ENCODE measurements around the gene ESF1. TPM values are rescaled to one million over a fixed set of nuclear protein-coding genes. Genes with fewer than 3 reads are reported as not detected.
"Not testable (repeated sequence)": the region's sequence is repeated elsewhere in the genome, so short reads cannot be mapped to it uniquely, and the experiment has no call there.

The ESF1 gene
- total and polyA plus RNA-seq, 9 donors = 11.6 to 20.4 (median 15.6) TPM

DNA sequence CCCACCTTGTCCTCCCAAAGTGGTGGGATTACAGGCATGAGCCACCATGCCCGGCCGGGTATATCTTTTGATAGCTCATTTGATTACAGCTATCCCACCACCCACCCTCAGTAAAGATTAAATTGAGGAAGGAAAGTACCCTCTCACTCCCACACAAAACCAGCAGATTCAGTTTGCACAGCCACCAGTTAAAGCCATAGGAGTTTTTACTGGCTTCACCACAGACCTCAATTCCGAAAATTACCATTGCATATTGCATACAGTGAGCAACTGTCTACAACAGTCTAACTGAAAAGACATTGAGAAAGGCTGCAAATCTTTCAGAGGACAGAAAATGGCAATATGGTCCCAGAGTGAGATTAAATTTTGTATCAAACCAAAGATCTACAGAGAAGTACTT is 34.9 kb downstream of the ESF1 start:
- Histone ChIP-seq H3K9me3 (replicated peaks; ENCODE audit: control insufficient read depth, low read depth, low read length) (no peaks in the 10 kb centered on the region), H3K4me3 (ENCODE audit: low read length) (no peak overlapping the region), H3K36me3 (ENCODE audit: control insufficient read depth, insufficient read depth, low read length) (peaks cover 10% of the 10 kb centered on the region)

DNA sequence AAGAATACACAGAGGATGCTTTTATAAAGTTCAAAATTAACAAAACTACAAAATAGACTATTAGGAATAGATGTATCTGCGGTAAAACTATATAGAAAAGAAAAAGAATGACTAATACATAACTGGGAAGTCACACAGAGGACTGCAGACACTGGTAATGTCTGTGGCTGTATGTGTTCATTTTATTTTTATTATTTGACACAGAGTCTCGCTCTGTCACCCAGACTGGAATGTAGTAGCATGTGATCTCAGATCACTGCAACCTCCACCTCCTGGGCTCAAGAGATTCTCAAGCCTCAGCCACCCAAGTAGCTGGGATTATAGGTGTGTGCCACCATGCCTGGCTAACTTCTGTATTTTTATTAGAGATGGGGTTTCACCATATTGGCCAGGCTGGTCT is 38.9 kb downstream of the ESF1 start:
- H3K36me3 ChIP-seq (ENCODE audit: control insufficient read depth, insufficient read depth, low read length) = peaks cover 8% of the 10 kb centered on the region
- no peak overlapping the region for H3K4me3 ChIP-seq (ENCODE audit: low read length)
- H3K27ac ChIP-seq (ENCODE audit: low read length) = no peak overlapping the region
- DNase-seq = no peak
- no peaks in the 10 kb centered on the region for H3K27me3 ChIP-seq (ENCODE audit: control insufficient read depth, insufficient read depth, low read length)
- no CpG with 5 or more reads among the region's 2 CpGs for WGBS (ENCODE audit: insufficient coverage)
- H3K4me1 ChIP-seq (ENCODE audit: control insufficient read depth, insufficient read depth, low read length) = no peaks in the 10 kb centered on the region
- peaks cover 7% of the 10 kb centered on the region for H3K9me3 ChIP-seq (replicated peaks; ENCODE audit: control insufficient read depth, low read depth, low read length)

More for the DNA sequence above, 34.9 kb downstream of the ESF1 start:
- no peak overlapping the region for H3K27ac ChIP-seq (ENCODE audit: low read length)
- WGBS (ENCODE audit: insufficient coverage) = no CpG with 5 or more reads among the region's 3 CpGs
- no peak for DNase-seq
- no peaks in the 10 kb centered on the region for H3K4me1 ChIP-seq (ENCODE audit: control insufficient read depth, insufficient read depth, low read length)
- no peaks in the 10 kb centered on the region for H3K27me3 ChIP-seq (ENCODE audit: control insufficient read depth, insufficient read depth, low read length)

DNA sequence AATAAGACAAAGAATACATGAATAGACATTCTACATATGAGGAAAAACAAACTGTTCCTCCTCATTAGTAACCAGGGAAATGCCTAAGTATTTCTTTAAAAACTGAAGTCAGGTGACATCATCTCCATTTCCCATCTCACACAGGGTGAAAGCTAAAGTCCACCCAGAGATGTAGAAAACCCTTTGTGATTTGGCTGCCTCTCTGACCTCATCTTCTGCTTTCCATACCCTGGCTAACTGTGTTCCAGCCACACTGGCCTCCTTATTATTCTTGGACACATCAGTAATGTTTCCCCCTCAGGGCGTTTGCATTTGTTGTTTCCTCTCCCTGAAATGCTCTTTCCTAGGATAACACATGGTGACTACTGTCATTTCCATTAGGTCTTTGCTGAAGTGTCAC is 40.4 kb downstream of the ESF1 start:
- WGBS (ENCODE audit: insufficient coverage) = 82% methylated on average over 1 of the region's 1 CpG
- Histone ChIP-seq H3K36me3 (ENCODE audit: control insufficient read depth, insufficient read depth, low read length) (peaks cover 9% of the 10 kb centered on the region), H3K9me3 (replicated peaks; ENCODE audit: control insufficient read depth, low read depth, low read length) (peaks cover 15% of the 10 kb centered on the region), H3K27ac (ENCODE audit: low read length) (no peak overlapping the region), H3K4me1 (ENCODE audit: control insufficient read depth, insufficient read depth, low read length) (no peaks in the 10 kb centered on the region), H3K4me3 (ENCODE audit: low read length) (no peak overlapping the region), H3K27me3 (ENCODE audit: control insufficient read depth, insufficient read depth, low read length) (no peaks in the 10 kb centered on the region)
- no peak for DNase-seq

DNA sequence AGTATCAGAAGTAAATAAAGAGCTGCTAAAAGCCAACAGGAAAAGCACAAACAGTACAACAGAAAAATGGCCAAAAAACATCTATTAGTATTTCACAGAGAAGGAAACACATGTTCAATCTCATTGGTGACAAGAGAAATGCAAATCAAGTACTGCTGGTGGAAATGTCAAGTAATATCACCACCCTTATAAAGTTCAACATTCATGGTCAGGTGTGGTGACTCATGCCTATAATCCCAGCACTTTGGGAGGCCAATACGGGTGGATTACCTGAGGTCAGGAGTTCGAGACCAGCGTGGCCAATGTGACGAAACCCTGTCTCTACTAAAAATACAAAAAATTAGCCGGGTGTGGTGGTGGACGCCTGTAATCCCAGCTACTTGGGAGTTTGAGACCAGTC is 42.8 kb downstream of the ESF1 start:
- H3K4me1 ChIP-seq (ENCODE audit: control insufficient read depth, insufficient read depth, low read length) = no peaks in the 10 kb centered on the region
- peaks cover 9% of the 10 kb centered on the region for H3K36me3 ChIP-seq (ENCODE audit: control insufficient read depth, insufficient read depth, low read length)
- no peak overlapping the region for H3K27ac ChIP-seq (ENCODE audit: low read length)
- peaks cover 15% of the 10 kb centered on the region for H3K9me3 ChIP-seq (replicated peaks; ENCODE audit: control insufficient read depth, low read depth, low read length)
- H3K27me3 ChIP-seq (ENCODE audit: control insufficient read depth, insufficient read depth, low read length) = no peaks in the 10 kb centered on the region
- no peak for DNase-seq
- no peak overlapping the region for H3K4me3 ChIP-seq (ENCODE audit: low read length)
- WGBS (ENCODE audit: insufficient coverage) = 92% methylated on average over 4 of the region's 6 CpGs

DNA sequence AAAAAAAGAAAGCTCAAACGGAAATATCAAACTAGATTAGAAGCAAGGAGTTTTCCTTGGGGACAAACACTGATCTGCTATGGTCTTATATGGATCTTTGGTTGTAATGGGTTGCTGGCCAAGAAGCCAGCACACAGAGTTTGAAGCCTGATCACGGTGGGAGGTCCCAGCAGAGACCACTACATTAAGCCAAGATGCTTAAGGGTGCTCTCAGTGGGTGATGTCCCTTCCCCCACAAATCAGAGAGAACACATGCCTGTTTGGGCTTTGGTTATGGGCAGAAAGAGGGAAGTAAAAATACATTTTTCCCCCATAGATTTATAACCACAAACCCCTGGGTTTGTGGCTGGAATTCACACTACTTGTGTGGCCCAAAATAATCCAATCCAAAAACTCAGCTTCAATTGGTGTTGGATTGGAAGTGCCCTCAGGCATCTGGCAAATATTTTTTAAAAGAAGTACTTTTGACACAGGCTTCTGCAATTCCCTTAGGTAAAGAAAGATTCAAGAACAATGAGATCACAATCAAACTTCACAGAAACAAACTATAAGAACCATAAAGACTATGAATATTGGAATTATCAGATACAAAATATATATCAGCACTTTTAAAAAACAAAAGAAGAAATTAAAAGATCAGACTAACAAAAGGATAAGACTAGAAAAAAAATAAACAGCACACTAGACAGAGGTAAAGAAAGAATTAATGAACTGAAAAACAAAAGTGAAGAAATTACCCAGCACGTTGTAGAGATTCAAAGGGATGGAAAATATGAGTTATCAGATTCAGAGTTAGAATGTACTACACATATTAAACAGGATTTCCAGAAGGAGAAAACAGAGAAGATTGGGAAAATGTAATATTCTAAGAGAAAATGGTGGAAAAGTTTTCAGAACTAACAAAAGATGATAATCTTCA is 44.7 kb downstream of the ESF1 start:
- Histone ChIP-seq H3K36me3 (ENCODE audit: control insufficient read depth, insufficient read depth, low read length) (peaks cover 9% of the 10 kb centered on the region), H3K4me3 (ENCODE audit: low read length) (no peak overlapping the region), H3K27me3 (ENCODE audit: control insufficient read depth, insufficient read depth, low read length) (no peaks in the 10 kb centered on the region), H3K27ac (ENCODE audit: low read length) (no peak overlapping the region), H3K4me1 (ENCODE audit: control insufficient read depth, insufficient read depth, low read length) (no peaks in the 10 kb centered on the region), H3K9me3 (replicated peaks; ENCODE audit: control insufficient read depth, low read depth, low read length) (peaks cover 15% of the 10 kb centered on the region)
- no peak for DNase-seq
- 40% methylated on average over 1 of the region's 3 CpGs for WGBS (ENCODE audit: insufficient coverage)

DNA sequence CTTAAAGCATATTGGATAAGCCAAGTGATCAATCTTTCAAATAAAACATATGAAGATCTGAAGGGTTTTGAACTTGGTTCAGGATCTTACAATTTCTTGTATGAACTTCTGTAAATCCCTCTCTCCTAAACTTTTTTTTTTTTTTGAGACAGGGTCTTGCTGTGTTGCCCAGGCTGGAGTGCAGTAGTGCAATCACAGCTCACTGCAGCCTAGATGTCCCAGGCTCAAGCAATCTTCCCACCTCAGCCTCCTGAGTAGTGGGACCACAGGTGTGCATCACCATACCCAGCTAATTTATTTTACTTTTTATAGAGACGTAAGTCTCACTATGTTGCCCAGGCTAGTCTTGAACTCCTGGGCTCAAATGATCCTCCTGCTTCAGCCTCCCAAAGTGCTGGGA is 46.5 kb downstream of the ESF1 start:
- not testable (repeated sequence) for H3K36me3 ChIP-seq (ENCODE audit: control insufficient read depth, insufficient read depth, low read length); H3K4me3 ChIP-seq (ENCODE audit: low read length); H3K4me1 ChIP-seq (ENCODE audit: control insufficient read depth, insufficient read depth, low read length); H3K27ac ChIP-seq (ENCODE audit: low read length); H3K27me3 ChIP-seq (ENCODE audit: control insufficient read depth, insufficient read depth, low read length); DNase-seq
- peaks cover 15% of the 10 kb centered on the region for H3K9me3 ChIP-seq (replicated peaks; ENCODE audit: control insufficient read depth, low read depth, low read length)
- WGBS (ENCODE audit: insufficient coverage) = 100% methylated on average over 1 of the region's 1 CpG

DNA sequence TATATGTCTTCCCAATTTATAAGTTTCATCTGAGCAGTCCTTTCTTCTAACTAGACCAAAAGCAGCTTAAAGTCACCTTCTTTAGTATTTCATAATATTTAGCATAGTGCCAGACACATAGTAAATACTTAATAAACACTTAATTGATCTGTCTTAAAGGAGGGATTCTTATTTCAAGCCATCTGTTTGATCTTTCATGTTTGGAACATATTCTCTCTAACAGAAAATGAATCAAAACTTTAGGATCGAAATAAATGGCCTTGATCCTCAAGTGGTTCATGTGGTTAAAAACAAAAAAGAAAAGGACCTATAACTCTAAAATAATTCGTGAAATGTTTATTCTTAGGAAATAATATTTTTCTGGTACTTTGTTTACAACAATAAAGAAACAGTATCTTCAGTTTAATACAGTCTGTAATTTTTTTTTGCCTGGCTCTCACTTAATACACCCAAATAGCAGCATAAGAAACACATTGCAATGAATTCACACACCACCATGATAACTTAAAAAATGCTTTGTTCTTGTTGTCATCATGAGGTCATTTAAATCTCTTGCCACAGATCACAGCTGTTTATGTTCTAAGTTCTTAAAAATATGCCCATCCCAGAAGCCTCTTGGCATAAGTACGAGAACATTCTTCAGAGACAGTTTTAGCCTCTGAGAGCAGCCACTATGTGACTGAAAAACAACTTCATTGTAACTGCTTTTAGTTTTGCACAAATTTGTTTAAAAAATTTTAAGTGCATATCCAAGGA is 48.1 kb downstream of the ESF1 start:
- WGBS (ENCODE audit: insufficient coverage) = no CpG with 5 or more reads among the region's 3 CpGs
- no peaks in the 10 kb centered on the region for H3K27me3 ChIP-seq (ENCODE audit: control insufficient read depth, insufficient read depth, low read length)
- peaks cover 22% of the 10 kb centered on the region for H3K36me3 ChIP-seq (ENCODE audit: control insufficient read depth, insufficient read depth, low read length)
- H3K27ac ChIP-seq (ENCODE audit: low read length) = peak overlapping the region; percentile 49
- no peaks in the 10 kb centered on the region for H3K4me1 ChIP-seq (ENCODE audit: control insufficient read depth, insufficient read depth, low read length)
- peak; percentile 85 for DNase-seq
- H3K9me3 ChIP-seq (replicated peaks; ENCODE audit: control insufficient read depth, low read depth, low read length) = peaks cover 15% of the 10 kb centered on the region
- no peak overlapping the region for H3K4me3 ChIP-seq (ENCODE audit: low read length)

DNA sequence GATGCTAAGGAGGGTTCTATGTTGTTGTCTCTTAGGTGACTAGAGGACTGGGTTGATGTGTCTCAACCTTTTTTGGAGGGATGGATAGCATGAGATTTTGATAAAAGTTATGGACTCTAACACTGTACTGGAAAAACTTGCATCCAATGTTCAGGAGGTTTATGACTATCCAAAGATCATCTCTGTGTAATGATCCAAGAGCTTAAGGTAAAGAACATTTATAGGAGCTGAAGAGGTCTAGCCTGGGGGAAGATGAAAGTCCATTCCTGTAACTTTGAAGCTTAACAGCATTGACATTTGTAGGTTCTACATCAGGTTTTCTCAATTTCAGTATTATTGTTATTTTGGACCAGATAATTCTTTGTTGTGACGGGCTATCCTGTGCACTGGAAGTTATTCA is 48.9 kb downstream of the ESF1 start:
- no CpG with 5 or more reads among the region's 1 CpG for WGBS (ENCODE audit: insufficient coverage)
- DNase-seq = no peak
- no peaks in the 10 kb centered on the region for H3K27me3 ChIP-seq (ENCODE audit: control insufficient read depth, insufficient read depth, low read length)
- no peaks in the 10 kb centered on the region for H3K4me1 ChIP-seq (ENCODE audit: control insufficient read depth, insufficient read depth, low read length)
- H3K36me3 ChIP-seq (ENCODE audit: control insufficient read depth, insufficient read depth, low read length) = peaks cover 21% of the 10 kb centered on the region
- no peak overlapping the region for H3K27ac ChIP-seq (ENCODE audit: low read length)
- no peak overlapping the region for H3K4me3 ChIP-seq (ENCODE audit: low read length)
- peaks cover 9% of the 10 kb centered on the region for H3K9me3 ChIP-seq (replicated peaks; ENCODE audit: control insufficient read depth, low read depth, low read length)

DNA sequence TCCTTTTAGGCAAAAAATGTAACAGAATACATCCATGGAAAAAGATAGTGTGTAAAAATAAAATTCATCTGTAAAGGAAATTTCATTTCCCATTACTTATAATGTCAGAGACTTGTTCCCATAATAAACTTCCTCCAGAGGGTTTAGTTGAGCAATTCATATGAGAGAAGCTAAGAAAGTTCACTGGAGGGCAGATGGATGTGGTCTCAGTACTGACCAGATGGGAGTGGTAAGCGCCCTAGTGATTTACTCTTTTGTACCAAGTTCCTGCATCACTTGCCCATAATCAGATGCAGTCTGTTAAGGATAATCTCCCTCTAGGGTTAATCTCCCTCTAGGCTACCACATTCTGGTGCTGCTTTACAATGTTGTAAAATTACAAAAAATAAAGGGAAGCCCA is 61.7 kb downstream of the ESF1 start:
- peak; percentile 32 for DNase-seq
- Histone ChIP-seq H3K36me3 (ENCODE audit: control insufficient read depth, insufficient read depth, low read length) (peaks cover 7% of the 10 kb centered on the region), H3K4me3 (ENCODE audit: low read length) (no peak overlapping the region), H3K4me1 (ENCODE audit: control insufficient read depth, insufficient read depth, low read length) (no peaks in the 10 kb centered on the region), H3K27me3 (ENCODE audit: control insufficient read depth, insufficient read depth, low read length) (no peaks in the 10 kb centered on the region), H3K27ac (ENCODE audit: low read length) (no peak overlapping the region), H3K9me3 (replicated peaks; ENCODE audit: control insufficient read depth, low read depth, low read length) (no peaks in the 10 kb centered on the region)
- WGBS (ENCODE audit: insufficient coverage) = no CpG with 5 or more reads among the region's 1 CpG

DNA sequence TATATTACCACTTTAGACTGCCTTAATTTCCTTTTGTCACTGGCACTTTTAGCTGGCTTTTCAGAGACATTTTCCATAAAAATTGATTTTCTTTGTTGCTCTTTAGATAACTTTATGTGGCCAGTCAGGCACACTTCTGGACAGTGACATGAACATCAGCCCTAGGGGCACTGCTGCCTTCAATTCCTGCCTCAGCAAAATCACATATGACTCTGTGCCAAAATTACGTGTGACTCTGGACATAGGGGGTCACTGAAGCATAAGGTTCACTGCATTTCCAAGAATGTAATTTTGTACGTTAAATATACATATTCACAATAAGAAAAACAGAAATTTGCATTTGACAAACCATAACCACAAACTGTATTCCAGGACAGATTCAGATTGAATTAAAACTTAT is 66.5 kb downstream of the ESF1 start:
- no CpG with 5 or more reads among the region's 2 CpGs for WGBS (ENCODE audit: insufficient coverage)
- peaks cover 28% of the 10 kb centered on the region for H3K36me3 ChIP-seq (ENCODE audit: control insufficient read depth, insufficient read depth, low read length)
- DNase-seq = no peak
- H3K27ac ChIP-seq (ENCODE audit: low read length) = no peak overlapping the region
- H3K4me3 ChIP-seq (ENCODE audit: low read length) = no peak overlapping the region
- H3K4me1 ChIP-seq (ENCODE audit: control insufficient read depth, insufficient read depth, low read length) = no peaks in the 10 kb centered on the region
- H3K27me3 ChIP-seq (ENCODE audit: control insufficient read depth, insufficient read depth, low read length) = no peaks in the 10 kb centered on the region
- H3K9me3 ChIP-seq (replicated peaks; ENCODE audit: control insufficient read depth, low read depth, low read length) = no peaks in the 10 kb centered on the region

Measured in muscle of leg (tissue), 11 donors.